ENCODE results near the gene RCN1.
A peak's percentile ranks its signal among the peaks of the same experiment; 100 is the strongest.
"Not testable (repeated sequence)": the region's sequence is repeated elsewhere in the genome, so short reads cannot be mapped to it uniquely, and the experiment has no call there.

Gene RCN1

DNA sequence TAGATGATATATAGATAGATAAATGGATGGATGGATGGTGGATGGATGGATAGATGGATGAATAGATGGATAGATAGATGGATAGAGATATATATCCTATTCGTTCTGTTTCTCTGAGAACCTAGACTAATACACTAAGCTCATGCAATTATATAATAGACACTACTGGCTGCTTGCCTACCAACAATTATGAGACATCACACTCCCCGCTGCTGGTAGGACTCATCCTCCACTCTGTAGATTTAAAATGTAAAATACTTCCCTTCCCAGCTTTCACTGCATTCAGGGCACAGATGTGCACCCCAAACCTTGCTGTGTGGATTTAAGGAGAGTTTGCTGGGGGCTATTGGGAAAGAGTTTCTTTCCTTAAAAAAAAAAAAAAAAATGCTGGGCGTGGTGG, 28.3 kb upstream of the RCN1 start:
- FAIRE-seq, result no peak
- no peak for DNase-seq (ENCODE audit: insufficient read length)
- no peak for TF ChIP-seq POLR2AphosphoS5 (IDR thresholded peaks at IDR 0.05; ENCODE audit: low read depth, low read length)
- no peak for TF ChIP-seq TAF1 (IDR thresholded peaks at IDR 0.05; ENCODE audit: borderline replicate concordance, low read depth, low read length)
- no peak for TF ChIP-seq POLR2A (IDR thresholded peaks at IDR 0.05; ENCODE audit: low read depth, low read length)

DNA sequence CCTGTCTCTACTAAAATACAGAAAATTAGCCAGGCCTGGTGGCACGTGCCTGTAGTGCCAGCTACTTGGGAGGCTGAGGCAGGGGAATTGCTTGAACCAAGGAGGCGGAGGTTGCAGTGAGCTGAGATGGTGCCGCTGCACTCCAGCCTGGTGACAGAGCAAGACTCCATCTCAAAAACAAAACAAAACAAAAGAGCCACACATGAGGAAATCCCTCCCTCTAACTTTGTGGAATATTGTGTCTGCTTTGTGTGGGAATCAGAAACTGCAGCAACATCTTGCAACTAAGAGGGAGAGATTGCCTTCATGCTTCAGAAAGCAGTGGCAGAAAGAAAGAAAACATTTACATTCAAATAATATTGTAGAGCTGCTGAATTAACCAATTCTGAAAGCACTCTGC, 27.8 kb upstream of the RCN1 start:
- FAIRE-seq; DNase-seq (ENCODE audit: insufficient read length): not testable (repeated sequence)

DNA sequence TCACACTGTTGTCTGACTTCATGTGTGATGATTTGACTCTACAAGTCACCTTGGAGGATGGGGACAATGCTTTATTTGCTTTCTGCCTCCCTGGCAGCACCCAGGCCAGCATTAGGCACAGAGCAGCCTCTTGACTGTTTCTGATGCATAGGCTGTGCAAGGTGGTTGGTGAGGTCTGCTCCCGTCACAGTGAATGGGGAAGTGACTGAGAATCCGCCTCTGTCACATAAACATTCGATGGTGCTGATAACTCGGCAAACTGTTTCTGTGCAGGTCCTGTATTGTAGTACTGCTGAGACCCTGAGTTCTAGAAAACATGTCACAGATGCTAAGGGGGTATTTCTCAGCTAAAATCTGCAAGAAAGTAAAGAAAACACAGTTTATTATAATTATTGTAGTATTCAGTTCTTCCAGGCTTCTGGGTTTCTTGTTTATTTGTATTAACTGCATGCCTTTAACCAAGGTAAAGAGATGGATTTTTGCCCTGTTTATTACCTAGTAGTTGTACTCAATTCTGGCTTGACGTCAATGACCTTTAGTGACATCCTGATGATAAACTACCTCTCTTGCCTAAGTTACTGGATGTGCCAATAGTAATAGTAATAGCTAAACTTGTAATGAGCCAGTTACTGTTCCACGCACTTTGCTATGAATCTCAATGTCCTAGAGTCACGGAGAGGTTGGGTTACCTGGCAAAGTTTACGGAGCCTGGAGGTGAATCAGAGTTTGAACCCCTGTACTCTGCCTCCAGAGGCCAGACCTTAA, 24.8 kb upstream of the RCN1 start:
- FAIRE-seq (no peak), DNase-seq (ENCODE audit: insufficient read length) (no peak)
- no peak for TF ChIP-seq POLR2A (IDR thresholded peaks at IDR 0.05; ENCODE audit: low read depth, low read length)
- TF ChIP-seq POLR2AphosphoS5 (IDR thresholded peaks at IDR 0.05; ENCODE audit: low read depth, low read length), result no peak
- TF ChIP-seq TAF1 (IDR thresholded peaks at IDR 0.05; ENCODE audit: borderline replicate concordance, low read depth, low read length), result no peak

DNA sequence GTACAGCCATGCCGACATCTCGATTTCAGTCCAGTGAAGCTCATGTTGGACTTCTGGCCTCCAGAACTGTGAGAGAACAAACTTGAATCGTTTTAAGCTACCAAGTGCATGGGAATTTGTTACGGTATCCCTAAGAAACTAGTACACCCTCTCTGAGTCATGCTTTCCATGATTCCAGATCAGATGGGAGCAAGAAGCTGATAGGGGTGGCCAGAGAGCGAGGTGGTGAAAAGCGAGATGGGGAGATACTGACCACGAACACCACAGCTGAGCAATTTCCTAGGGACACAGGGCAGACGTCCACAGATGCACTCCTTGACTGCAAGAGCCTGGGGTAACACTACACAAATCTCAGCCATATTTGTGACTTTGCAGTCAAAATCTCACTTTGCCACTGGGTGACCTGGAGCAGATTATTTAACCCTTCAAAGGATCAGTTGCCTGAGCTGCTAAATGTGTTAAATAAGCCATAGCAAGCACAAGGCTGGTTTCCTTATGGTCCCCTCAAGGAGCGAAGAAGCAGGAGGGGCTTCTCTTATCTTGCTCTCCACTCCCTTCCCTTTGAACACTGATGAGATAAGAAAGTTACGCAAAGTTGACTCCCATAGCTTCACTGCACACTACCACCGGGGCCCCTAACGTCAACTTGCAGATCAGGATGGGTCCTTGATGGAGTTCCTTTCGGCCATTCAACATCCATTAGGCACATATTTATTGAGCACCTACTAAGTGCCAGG, 22.6 kb upstream of the RCN1 start:
- no peak for DNase-seq (ENCODE audit: insufficient read length)
- TF ChIP-seq TAF1 (IDR thresholded peaks at IDR 0.05; ENCODE audit: borderline replicate concordance, low read depth, low read length), result no peak
- TF ChIP-seq POLR2A (IDR thresholded peaks at IDR 0.05; ENCODE audit: low read depth, low read length), result no peak
- TF ChIP-seq POLR2AphosphoS5 (IDR thresholded peaks at IDR 0.05; ENCODE audit: low read depth, low read length), result no peak
- FAIRE-seq, result no peak

DNA sequence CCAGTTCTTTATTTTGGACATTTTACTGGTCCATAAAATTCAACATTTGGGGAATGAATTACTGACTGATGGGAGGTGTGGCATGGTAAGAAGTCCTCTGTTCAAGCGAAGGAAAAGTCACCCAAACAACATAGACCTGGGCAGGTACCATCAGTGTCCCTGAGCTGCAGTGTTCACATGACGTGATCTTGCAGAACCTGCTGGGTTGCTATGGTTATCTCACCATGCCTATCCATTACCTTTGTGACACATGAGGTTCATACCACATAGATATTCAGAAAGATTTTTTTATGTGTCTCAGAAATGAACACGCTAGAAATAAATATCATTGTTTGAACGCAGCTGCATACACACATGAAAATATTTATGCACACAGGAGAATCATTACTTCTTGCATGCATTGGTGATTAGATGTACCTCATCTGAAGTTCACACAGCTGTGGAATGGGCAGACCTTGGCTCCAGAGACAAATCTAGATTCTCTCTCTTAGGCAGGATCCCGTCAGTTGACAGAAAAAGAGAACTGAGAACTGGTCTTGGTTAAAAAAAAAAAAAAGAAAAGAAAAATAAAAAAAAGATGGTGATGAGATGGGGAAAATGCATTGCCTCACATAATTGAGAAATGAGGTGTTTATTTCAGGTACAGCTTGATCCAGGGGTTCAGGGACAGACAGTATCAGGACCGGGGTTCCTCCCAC, 21.4 kb upstream of the RCN1 start:
- DNase-seq (ENCODE audit: insufficient read length) (no peak), FAIRE-seq (no peak)
- TF ChIP-seq TAF1 (IDR thresholded peaks at IDR 0.05; ENCODE audit: borderline replicate concordance, low read depth, low read length) (no peak), POLR2A (IDR thresholded peaks at IDR 0.05; ENCODE audit: low read depth, low read length) (no peak), POLR2AphosphoS5 (IDR thresholded peaks at IDR 0.05; ENCODE audit: low read depth, low read length) (no peak)

DNA sequence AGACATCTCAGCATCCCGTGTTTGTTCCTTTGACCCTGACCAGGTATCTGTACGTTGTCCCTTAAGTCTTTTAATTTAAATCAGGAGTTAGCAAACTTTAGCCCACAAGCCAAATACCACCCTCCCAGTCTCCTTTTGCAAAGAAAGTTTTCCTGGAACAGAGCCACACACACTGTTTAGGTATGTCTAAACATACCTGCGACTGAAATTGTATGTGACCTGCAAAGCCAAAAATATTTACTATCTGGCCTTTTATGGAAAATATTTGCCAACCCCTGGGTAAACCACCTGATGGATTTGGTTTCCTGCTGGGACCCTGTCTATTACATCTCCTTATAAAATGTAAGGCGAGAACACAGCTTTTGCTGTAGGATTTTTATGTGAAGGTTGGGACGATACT, 20.2 kb upstream of the RCN1 start:
- FAIRE-seq (no peak), DNase-seq (ENCODE audit: insufficient read length) (no peak)
- TF ChIP-seq POLR2AphosphoS5 (IDR thresholded peaks at IDR 0.05; ENCODE audit: low read depth, low read length) (no peak), POLR2A (IDR thresholded peaks at IDR 0.05; ENCODE audit: low read depth, low read length) (no peak), TAF1 (IDR thresholded peaks at IDR 0.05; ENCODE audit: borderline replicate concordance, low read depth, low read length) (no peak)

DNA sequence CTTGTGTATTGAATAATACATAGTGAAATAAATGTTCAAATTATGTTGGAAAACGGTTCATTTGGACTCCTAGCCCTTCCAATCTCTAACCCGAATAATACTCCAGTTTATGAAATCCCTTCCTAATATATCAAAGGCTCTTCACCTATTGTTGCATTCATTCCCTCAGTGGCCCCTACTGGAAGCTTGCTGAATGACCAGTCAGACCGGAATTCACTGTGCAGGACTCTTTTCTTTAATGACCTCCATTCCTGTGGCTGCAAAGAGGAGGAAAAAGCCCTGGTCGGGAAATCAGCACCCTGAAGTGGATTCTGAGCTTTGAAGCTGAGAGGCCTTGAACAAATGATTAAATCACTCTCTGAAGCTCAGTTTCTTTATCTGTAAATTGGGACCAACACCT, 19.1 kb upstream of the RCN1 start:
- FAIRE-seq (no peak), DNase-seq (ENCODE audit: insufficient read length) (no peak)
- TF ChIP-seq POLR2A (IDR thresholded peaks at IDR 0.05; ENCODE audit: low read depth, low read length) (no peak), TAF1 (IDR thresholded peaks at IDR 0.05; ENCODE audit: borderline replicate concordance, low read depth, low read length) (no peak), POLR2AphosphoS5 (IDR thresholded peaks at IDR 0.05; ENCODE audit: low read depth, low read length) (no peak)

DNA sequence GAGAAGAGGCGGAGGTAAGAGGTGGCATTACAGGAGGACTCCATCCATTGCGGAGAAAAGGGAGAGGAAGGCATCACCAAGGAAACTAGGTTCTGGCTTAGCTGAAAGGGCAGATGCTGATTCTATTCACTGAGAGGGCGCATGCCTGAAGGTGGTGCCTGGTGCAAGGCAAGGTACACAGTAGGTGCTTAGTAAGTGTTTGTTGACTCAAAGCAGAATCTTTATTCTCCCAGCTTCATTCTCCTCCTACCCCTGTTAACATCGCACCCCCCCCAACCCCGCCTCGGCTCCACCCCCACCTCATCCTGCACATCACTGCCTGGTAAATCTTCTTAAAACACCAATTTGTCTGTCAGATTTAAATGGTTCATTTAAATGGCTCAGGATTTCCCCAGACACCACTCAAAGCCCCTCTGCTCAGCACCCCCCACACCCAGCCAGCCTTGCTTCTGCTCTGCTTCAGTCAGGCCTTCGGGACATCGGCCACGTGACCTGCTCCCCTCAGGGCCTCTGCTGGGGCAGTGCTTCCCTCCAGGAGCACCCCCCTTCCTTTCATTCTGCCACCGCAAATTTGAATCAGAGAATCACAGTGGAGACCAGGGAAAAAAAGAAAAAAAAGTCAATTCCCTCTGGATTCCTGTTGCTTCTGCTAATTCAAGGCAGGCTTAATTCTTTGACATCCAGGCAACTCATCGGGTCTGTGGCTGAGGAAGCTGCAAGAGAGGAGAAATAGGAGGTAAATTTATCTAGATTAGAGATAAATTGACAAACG, 17.8 kb upstream of the RCN1 start:
- DNase-seq (ENCODE audit: insufficient read length) (no peak), FAIRE-seq (no peak)
- TF ChIP-seq POLR2AphosphoS5 (IDR thresholded peaks at IDR 0.05; ENCODE audit: low read depth, low read length) (no peak), POLR2A (IDR thresholded peaks at IDR 0.05; ENCODE audit: low read depth, low read length) (no peak), TAF1 (IDR thresholded peaks at IDR 0.05; ENCODE audit: borderline replicate concordance, low read depth, low read length) (no peak)

DNA sequence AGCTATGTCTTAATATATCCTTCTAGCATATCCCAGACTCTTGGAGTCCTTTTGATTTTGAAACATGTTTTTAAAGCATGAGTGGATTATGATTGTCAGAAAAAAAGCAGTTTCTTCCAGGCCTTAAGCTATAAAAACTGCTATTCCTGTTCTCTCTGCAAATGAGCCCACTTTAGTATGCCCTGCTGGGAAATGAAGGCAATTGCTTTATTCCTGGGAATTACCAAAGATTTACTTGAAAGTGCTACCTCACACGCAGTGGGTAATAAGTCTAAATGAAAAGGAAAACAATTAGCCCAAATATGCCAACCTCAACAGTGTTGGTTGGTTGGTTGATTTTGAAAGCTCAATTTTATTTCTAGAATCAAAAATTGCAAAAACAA, 17.2 kb upstream of the RCN1 start:
- DNase-seq (ENCODE audit: insufficient read length), result no peak
- TF ChIP-seq POLR2A (IDR thresholded peaks at IDR 0.05; ENCODE audit: low read depth, low read length), result no peak
- peak; percentile 79 for FAIRE-seq

DNA sequence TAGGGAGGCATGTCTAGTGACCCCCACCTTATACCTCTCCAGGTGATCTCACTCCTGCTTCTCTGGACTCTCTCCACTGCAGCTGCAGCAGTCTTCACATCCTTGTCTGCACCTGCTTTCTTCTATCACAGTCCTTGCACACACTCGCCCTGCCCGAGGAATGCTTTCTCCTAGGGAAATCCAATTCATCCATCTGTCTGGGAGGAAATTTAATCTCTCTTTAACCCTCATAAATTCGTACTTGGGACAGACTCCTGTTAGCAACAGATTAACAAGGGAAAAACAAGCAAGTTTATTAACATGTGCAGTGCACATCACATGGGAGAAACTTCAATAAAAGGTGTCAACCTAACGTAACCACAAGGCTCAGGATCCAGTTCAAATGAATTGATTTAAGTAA, 11.3 kb upstream of the RCN1 start:
- TF ChIP-seq POLR2AphosphoS5 (IDR thresholded peaks at IDR 0.05; ENCODE audit: low read depth, low read length), result no peak
- DNase-seq (ENCODE audit: insufficient read length), result no peak
- no peak for FAIRE-seq

DNA sequence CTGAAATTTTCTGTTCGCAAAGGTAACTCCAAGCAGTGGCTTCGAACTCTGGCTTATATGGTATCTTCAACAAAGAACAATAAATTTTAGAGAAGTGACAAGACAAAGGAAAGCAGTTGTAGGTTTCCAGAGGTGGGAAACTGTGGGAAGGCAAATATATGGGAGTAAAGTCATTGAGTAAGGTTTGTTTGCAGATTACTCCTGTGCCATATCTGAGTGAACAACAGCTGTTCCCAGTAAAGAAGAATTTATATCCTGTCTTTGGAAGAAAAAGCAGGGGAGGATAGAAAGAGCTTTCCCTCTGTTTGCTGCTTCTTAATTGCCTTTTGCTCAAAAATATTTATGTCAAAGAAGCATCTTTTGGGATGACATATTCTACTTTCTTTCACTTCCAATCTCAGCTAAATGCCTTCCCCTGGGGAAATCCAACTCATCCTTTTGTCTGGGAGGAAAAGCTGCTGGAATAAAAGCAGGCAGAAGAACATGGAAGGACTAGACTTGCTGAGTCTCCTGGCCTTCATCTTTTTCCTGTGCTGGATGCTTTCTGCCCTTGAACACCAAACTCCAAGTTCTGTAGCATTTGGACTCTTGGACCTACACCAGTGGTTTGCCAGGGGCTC, 10.4 kb upstream of the RCN1 start:
- TF ChIP-seq POLR2AphosphoS5 (IDR thresholded peaks at IDR 0.05; ENCODE audit: low read depth, low read length) (no peak), TAF1 (IDR thresholded peaks at IDR 0.05; ENCODE audit: borderline replicate concordance, low read depth, low read length) (no peak), POLR2A (IDR thresholded peaks at IDR 0.05; ENCODE audit: low read depth, low read length) (no peak)
- FAIRE-seq, result no peak
- DNase-seq (ENCODE audit: insufficient read length), result no peak
